HEK293 (cell line): ENCODE data around the gene ZNF19.

Experiments used
- BCL11B ChIP-seq: fragments of 450-650 bp; formaldehyde crosslinking; IDR thresholded peaks from 2 replicates; pipeline ENCODE4 v1.5.1; 2016; ENCODE audit warnings: low read depth, missing biosample characterization, missing genetic modification characterization
- KLF9 ChIP-seq: fragments of 450-650 bp; formaldehyde crosslinking; IDR thresholded peaks from 2 replicates; pipeline ENCODE4 v1.5.1; 2016; ENCODE audit warnings: missing biosample characterization, missing genetic modification characterization, low read depth
- OSR2 ChIP-seq: fragments of 450-650 bp; formaldehyde crosslinking; IDR thresholded peaks from 2 replicates; pipeline ENCODE4 v1.5.1; 2016; ENCODE audit warnings: missing biosample characterization, missing genetic modification characterization
- PRDM4 ChIP-seq: fragments of 450-650 bp; formaldehyde crosslinking; IDR thresholded peaks from 2 replicates; pipeline ENCODE4 v1.5.1; 2017; ENCODE audit warnings: missing biosample characterization, missing genetic modification characterization
- SCRT1 ChIP-seq: fragments of 450-650 bp; formaldehyde crosslinking; IDR thresholded peaks from 2 replicates; pipeline ENCODE4 v1.5.1; 2016; ENCODE audit warnings: missing biosample characterization, missing genetic modification characterization, borderline replicate concordance
- ZBTB17 ChIP-seq: fragments of 450-650 bp; formaldehyde crosslinking; IDR thresholded peaks from 2 replicates; pipeline ENCODE4 v1.5.1; 2016; ENCODE audit warnings: missing biosample characterization, missing genetic modification characterization
- ZFHX2 ChIP-seq: fragments of 450-650 bp; formaldehyde crosslinking; conservative IDR thresholded peaks from 2 replicates; pipeline ENCODE4 v1.5.1; 2016; ENCODE audit warnings: missing biosample characterization, missing genetic modification characterization
- ZFP3 ChIP-seq: fragments of 450-650 bp; formaldehyde crosslinking; IDR thresholded peaks from 2 replicates; pipeline ENCODE4 v1.5.1; 2016; ENCODE audit warnings: low read depth, missing biosample characterization, missing genetic modification characterization
- ZFP41 ChIP-seq: fragments of 450-650 bp; formaldehyde crosslinking; IDR thresholded peaks from 2 replicates; pipeline ENCODE4 v1.5.1; 2016; ENCODE audit warnings: missing biosample characterization, missing genetic modification characterization, borderline replicate concordance
- ZNF114 ChIP-seq: fragments of 450-650 bp; formaldehyde crosslinking; IDR thresholded peaks from 2 replicates; pipeline ENCODE4 v1.5.0; 2017; ENCODE audit warnings: missing biosample characterization, missing genetic modification characterization
- ZNF155 ChIP-seq: fragments of 450-650 bp; formaldehyde crosslinking; IDR thresholded peaks from 2 replicates; pipeline ENCODE4 v1.5.1; 2016; ENCODE audit warnings: missing biosample characterization, missing genetic modification characterization
- ZNF157 ChIP-seq: fragments of 450-650 bp; formaldehyde crosslinking; IDR thresholded peaks from 2 replicates; pipeline ENCODE4 v1.5.1; 2016; ENCODE audit warnings: missing biosample characterization, missing genetic modification characterization
- ZNF169 ChIP-seq: fragments of 450-650 bp; formaldehyde crosslinking; IDR thresholded peaks from 2 replicates; pipeline ENCODE4 v1.5.1; 2016; ENCODE audit warnings: missing biosample characterization, missing genetic modification characterization
- ZNF266 ChIP-seq: fragments of 450-650 bp; formaldehyde crosslinking; IDR thresholded peaks from 2 replicates; pipeline ENCODE4 v1.5.1; 2016; ENCODE audit warnings: missing biosample characterization, missing genetic modification characterization, low read depth
- ZNF274 ChIP-seq, 2 experiments: fragments of 200-500 bp in 1 of 2; fragments of 450-650 bp in 1 of 2; sonication (Bioruptor generic) in 1 of 2; formaldehyde crosslinking in 1 of 2; IDR thresholded peaks; 2 replicates each; pipeline versions ENCODE4 v1.5.1 to v1.6.1; 2014 to 2016; ENCODE audit warnings: borderline replicate concordance in 1 of 2, inconsistent platforms in 1 of 2, low read length in 1 of 2, missing biosample characterization in 1 of 2, missing genetic modification characterization in 1 of 2
- ZNF311 ChIP-seq: fragments of 450-650 bp; formaldehyde crosslinking; IDR thresholded peaks from 2 replicates; pipeline ENCODE4 v1.5.1; 2017; ENCODE audit warnings: missing biosample characterization, missing genetic modification characterization, borderline replicate concordance
- ZNF350 ChIP-seq: fragments of 450-650 bp; formaldehyde crosslinking; IDR thresholded peaks from 2 replicates; pipeline ENCODE4 v1.5.0; 2017; ENCODE audit warnings: missing biosample characterization, mild to moderate bottlenecking, missing genetic modification characterization
- ZNF391 ChIP-seq: fragments of 450-650 bp; formaldehyde crosslinking; IDR thresholded peaks from 2 replicates; pipeline ENCODE4 v1.5.1; 2016; ENCODE audit warnings: low read depth, missing biosample characterization, missing genetic modification characterization, borderline replicate concordance
- ZNF416 ChIP-seq: fragments of 450-650 bp; formaldehyde crosslinking; IDR thresholded peaks from 2 replicates; pipeline ENCODE4 v1.5.1; 2016; ENCODE audit warnings: missing biosample characterization, missing genetic modification characterization
- ZNF433 ChIP-seq: fragments of 450-650 bp; formaldehyde crosslinking; IDR thresholded peaks from 2 replicates; pipeline ENCODE4 v1.5.1; 2016; ENCODE audit warnings: missing biosample characterization, missing genetic modification characterization, low read depth
- ZNF473 ChIP-seq: fragments of 450-650 bp; formaldehyde crosslinking; IDR thresholded peaks from 2 replicates; pipeline ENCODE4 v1.5.1; 2017; ENCODE audit warnings: missing biosample characterization, missing genetic modification characterization
- ZNF521 ChIP-seq: fragments of 450-650 bp; formaldehyde crosslinking; IDR thresholded peaks from 2 replicates; pipeline ENCODE4 v1.5.1; 2017; ENCODE audit warnings: missing biosample characterization, mild to moderate bottlenecking, missing genetic modification characterization
- ZNF555 ChIP-seq: fragments of 450-650 bp; formaldehyde crosslinking; conservative IDR thresholded peaks from 2 replicates; pipeline ENCODE4 v1.5.1; 2017; ENCODE audit warnings: missing biosample characterization, mild to moderate bottlenecking, missing genetic modification characterization, inconsistent platforms
- ZNF658 ChIP-seq: fragments of 450-650 bp; formaldehyde crosslinking; IDR thresholded peaks from 2 replicates; pipeline ENCODE4; 2016; ENCODE audit warnings: missing biosample characterization, missing genetic modification characterization
- ZNF701 ChIP-seq: fragments of 450-650 bp; formaldehyde crosslinking; IDR thresholded peaks from 2 replicates; pipeline ENCODE4 v1.5.1; 2016; ENCODE audit warnings: missing biosample characterization, missing genetic modification characterization
- ZNF747 ChIP-seq: fragments of 450-650 bp; formaldehyde crosslinking; IDR thresholded peaks from 2 replicates; pipeline ENCODE4 v1.5.1; 2016; ENCODE audit warnings: missing biosample characterization, missing genetic modification characterization
- ZNF776 ChIP-seq: fragments of 450-650 bp; formaldehyde crosslinking; IDR thresholded peaks from 2 replicates; pipeline ENCODE4 v1.5.0; 2017; ENCODE audit warnings: missing biosample characterization, missing genetic modification characterization, borderline replicate concordance
- ZSCAN23 ChIP-seq: fragments of 450-650 bp; formaldehyde crosslinking; IDR thresholded peaks from 2 replicates; pipeline ENCODE4 v1.5.1; 2016; ENCODE audit warnings: missing biosample characterization, missing genetic modification characterization
- ZXDB ChIP-seq: fragments of 450-650 bp; formaldehyde crosslinking; IDR thresholded peaks from 2 replicates; pipeline ENCODE4 v1.5.1; 2016; ENCODE audit warnings: missing biosample characterization, missing genetic modification characterization
- TF ChIP-seq, protein P1 (sequence below): fragments of 450-650 bp; formaldehyde crosslinking; IDR thresholded peaks from 2 replicates; pipeline ENCODE4 v1.5.1; 2016; ENCODE audit warnings: missing biosample characterization, missing genetic modification characterization
- TF ChIP-seq, protein P2 (sequence below): fragments of 450-650 bp; formaldehyde crosslinking; IDR thresholded peaks from 2 replicates; pipeline ENCODE4 v1.5.1; 2016; ENCODE audit warnings: missing biosample characterization, missing genetic modification characterization
- TF ChIP-seq, protein P3 (sequence below): fragments of 450-650 bp; formaldehyde crosslinking; IDR thresholded peaks from 2 replicates; pipeline ENCODE4 v1.5.1; 2016; ENCODE audit warnings: missing biosample characterization, missing genetic modification characterization

The ZNF19 gene

GRCh38 chr16:71426880-71427615, 62.1 kb downstream of the ZNF19 start (continued):
- TF ChIP-seq OSR2 (tag by site-specific recombination) (no peak), ZNF350 (no peak), ZNF169 (tag by site-specific recombination) (0 out of 2 replicates have a peak, but pooled peaks have one; percentile 25), BCL11B (tag by site-specific recombination) (no peak), ZNF776 (no peak), ZNF747 (no peak), ZFP41 (tag by site-specific recombination) (no peak), ZNF157 (tag by site-specific recombination) (no peak), ZNF114 (tag by site-specific recombination) (no peak), ZNF155 (tag by site-specific recombination) (no peak), PRDM4 (tag by site-specific recombination) (peak; percentile 33), ZNF274 (IDR thresholded peaks at IDR 0.05; ENCODE audit: low read length) (no peak), ZNF274 (tag by site-specific recombination; IDR thresholded peaks at IDR 0.05; ENCODE audit: borderline replicate concordance) (no peak), ZNF391 (tag by site-specific recombination) (0 out of 2 replicates have a peak, but pooled peaks have one; percentile 1), ZNF473 (no peak), ZNF311 (tag by site-specific recombination) (peak; percentile 95), SCRT1 (tag by site-specific recombination) (no peak), ZSCAN23 (tag by site-specific recombination) (no peak), ZBTB17 (tag by site-specific recombination) (peak; percentile 91), ZFP3 (tag by site-specific recombination) (no peak), ZNF521 (tag by site-specific recombination) (no peak), ZFHX2 (no peak), ZXDB (tag by site-specific recombination) (no peak), ZNF658 (tag by site-specific recombination) (no peak), ZNF266 (tag by site-specific recombination) (no peak), ZNF416 (tag by site-specific recombination) (no peak), KLF9 (tag by site-specific recombination) (no peak), ZNF701 (no peak), ZNF433 (tag by site-specific recombination) (no peak), ZNF555 (tag by site-specific recombination) (0 out of 2 replicates have a peak, but pooled peaks have one; percentile 13)
- TF ChIP-seq, protein P1, sequence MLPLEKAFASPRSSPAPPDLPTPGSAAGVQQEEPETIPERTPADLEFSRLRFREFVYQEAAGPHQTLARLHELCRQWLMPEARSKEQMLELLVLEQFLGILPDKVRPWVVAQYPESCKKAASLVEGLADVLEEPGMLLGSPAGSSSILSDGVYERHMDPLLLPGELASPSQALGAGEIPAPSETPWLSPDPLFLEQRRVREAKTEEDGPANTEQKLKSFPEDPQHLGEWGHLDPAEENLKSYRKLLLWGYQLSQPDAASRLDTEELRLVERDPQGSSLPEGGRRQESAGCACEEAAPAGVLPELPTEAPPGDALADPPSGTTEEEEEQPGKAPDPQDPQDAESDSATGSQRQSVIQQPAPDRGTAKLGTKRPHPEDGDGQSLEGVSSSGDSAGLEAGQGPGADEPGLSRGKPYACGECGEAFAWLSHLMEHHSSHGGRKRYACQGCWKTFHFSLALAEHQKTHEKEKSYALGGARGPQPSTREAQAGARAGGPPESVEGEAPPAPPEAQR (tag by site-specific recombination) = no peak
- TF ChIP-seq, protein P2, sequence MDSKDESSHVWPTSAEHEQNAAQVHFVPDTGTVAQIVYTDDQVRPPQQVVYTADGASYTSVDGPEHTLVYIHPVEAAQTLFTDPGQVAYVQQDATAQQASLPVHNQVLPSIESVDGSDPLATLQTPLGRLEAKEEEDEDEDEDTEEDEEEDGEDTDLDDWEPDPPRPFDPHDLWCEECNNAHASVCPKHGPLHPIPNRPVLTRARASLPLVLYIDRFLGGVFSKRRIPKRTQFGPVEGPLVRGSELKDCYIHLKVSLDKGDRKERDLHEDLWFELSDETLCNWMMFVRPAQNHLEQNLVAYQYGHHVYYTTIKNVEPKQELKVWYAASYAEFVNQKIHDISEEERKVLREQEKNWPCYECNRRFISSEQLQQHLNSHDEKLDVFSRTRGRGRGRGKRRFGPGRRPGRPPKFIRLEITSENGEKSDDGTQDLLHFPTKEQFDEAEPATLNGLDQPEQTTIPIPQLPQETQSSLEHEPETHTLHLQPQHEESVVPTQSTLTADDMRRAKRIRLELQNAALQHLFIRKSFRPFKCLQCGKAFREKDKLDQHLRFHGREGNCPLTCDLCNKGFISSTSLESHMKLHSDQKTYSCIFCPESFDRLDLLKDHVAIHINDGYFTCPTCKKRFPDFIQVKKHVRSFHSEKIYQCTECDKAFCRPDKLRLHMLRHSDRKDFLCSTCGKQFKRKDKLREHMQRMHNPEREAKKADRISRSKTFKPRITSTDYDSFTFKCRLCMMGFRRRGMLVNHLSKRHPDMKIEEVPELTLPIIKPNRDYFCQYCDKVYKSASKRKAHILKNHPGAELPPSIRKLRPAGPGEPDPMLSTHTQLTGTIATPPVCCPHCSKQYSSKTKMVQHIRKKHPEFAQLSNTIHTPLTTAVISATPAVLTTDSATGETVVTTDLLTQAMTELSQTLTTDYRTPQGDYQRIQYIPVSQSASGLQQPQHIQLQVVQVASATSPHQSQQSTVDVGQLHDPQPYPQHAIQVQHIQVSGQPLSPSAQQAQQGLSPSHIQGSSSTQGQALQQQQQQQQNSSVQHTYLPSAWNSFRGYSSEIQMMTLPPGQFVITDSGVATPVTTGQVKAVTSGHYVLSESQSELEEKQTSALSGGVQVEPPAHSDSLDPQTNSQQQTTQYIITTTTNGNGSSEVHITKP (tag by site-specific recombination) = peak; percentile 84
- TF ChIP-seq, protein P3, sequence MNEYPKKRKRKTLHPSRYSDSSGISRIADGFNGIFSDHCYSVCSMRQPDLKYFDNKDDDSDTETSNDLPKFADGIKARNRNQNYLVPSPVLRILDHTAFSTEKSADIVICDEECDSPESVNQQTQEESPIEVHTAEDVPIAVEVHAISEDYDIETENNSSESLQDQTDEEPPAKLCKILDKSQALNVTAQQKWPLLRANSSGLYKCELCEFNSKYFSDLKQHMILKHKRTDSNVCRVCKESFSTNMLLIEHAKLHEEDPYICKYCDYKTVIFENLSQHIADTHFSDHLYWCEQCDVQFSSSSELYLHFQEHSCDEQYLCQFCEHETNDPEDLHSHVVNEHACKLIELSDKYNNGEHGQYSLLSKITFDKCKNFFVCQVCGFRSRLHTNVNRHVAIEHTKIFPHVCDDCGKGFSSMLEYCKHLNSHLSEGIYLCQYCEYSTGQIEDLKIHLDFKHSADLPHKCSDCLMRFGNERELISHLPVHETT = no peak
